Memory B cell (primary cell): ENCODE results near the gene GAPVD1.

Experiments used
- ATAC-seq: fragments of 150-1000 bp; cut with Tn5 transposase; 2 replicates; pipeline ENCODE4 v1.10.0; 2021; ENCODE audit warnings: low read depth, mild to moderate bottlenecking, moderate library complexity
- DNase-seq, 2 donors: peaks; one replicate each; pipeline ENCODE4 v3.0.0; 2022; ENCODE audit warnings: low spot score in 2 of 2
- H3K27ac Mint-ChIP-seq: one replicate; pipeline ENCODE4 v1.8.0; 2022; ENCODE audit warnings: mild to moderate bottlenecking, moderate library complexity, mixed read lengths
- H3K27me3 Mint-ChIP-seq: one replicate; pipeline ENCODE4 v1.8.0; 2022; ENCODE audit warnings: mixed read lengths
- H3K36me3 Mint-ChIP-seq: one replicate; pipeline ENCODE4 v1.8.0; 2022; ENCODE audit warnings: mild to moderate bottlenecking, mixed read lengths
- H3K4me1 Mint-ChIP-seq: one replicate; pipeline ENCODE4 v1.8.0; 2022; ENCODE audit warnings: mixed read lengths
- H3K4me3 Mint-ChIP-seq: one replicate; pipeline ENCODE4 v1.8.0; 2022; ENCODE audit warnings: mild to moderate bottlenecking, moderate library complexity, mixed read lengths
- H3K9me3 Mint-ChIP-seq: one replicate; pipeline ENCODE4 v1.8.0; 2022; ENCODE audit warnings: mixed read lengths

GAPVD1 gene

GRCh38 chr9:125356032-125356431, 94.4 kb downstream of the GAPVD1 start:
- Mint-ChIP-seq H3K36me3 (peaks cover 30% of the 10 kb centered on the region), H3K27me3 (no peaks in the 10 kb centered on the region), H3K27ac (peak overlapping the region; percentile 17), H3K9me3 (no peaks in the 10 kb centered on the region), H3K4me3 (no peak overlapping the region), H3K4me1 (no peaks in the 10 kb centered on the region)
- ATAC-seq (no peak), DNase-seq (no peak)

DNA sequence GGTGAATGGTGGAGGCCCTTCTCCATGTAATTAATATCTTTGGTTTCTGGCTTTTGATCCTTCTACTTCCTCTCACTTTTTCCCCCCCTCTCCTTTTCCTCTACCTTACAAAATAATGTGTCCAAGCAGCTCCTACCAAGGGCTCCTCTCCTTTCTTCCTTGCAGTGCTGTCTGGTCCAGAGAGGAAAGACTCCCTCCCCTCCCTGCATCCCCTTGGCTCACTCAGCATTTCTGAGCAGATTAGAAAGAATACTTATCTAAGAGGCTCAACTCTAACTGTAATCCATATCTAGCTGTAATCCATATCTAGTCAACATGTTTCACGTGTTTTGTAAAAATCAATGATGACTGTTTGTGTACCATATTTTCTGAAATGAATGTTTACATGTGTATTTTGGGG, 97.4 kb downstream of the GAPVD1 start:
- Mint-ChIP-seq H3K9me3 (no peaks in the 10 kb centered on the region), H3K27ac (peak overlapping the region; percentile 56), H3K36me3 (peaks cover 21% of the 10 kb centered on the region), H3K4me3 (no peak overlapping the region), H3K4me1 (no peaks in the 10 kb centered on the region), H3K27me3 (no peaks in the 10 kb centered on the region)
- no peak for ATAC-seq
- no peak for DNase-seq

DNA sequence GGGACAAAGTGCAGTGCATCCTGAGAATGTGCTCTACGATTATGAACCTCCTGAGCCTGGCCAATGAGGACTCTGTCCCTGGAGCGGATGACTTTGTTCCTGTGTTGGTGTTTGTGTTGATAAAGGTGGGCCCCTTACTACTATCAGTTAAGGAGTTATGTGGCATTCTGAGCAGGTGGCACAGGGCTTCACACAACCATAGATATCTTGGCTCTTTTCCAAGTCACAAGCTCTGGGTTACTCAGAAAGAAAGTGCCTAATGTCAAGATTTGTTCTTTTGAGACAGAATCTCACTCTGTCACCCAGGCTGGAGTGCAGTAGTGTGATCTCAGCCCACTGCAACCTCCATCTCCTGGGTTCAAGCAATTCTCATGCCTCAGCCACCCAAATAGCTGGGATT, 99.0 kb downstream of the GAPVD1 start:
- no peaks in the 10 kb centered on the region for H3K27me3 Mint-ChIP-seq
- H3K4me3 Mint-ChIP-seq: no peak overlapping the region
- H3K36me3 Mint-ChIP-seq: peaks cover 17% of the 10 kb centered on the region
- no peaks in the 10 kb centered on the region for H3K9me3 Mint-ChIP-seq
- DNase-seq (no peak), ATAC-seq (no peak)
- H3K4me1 Mint-ChIP-seq: no peaks in the 10 kb centered on the region
- no peak overlapping the region for H3K27ac Mint-ChIP-seq

GRCh38 chr9:125361837-125362531, 100.4 kb downstream of the GAPVD1 start:
- Mint-ChIP-seq H3K36me3 (peaks cover 12% of the 10 kb centered on the region), H3K4me1 (no peaks in the 10 kb centered on the region), H3K4me3 (no peak overlapping the region), H3K27ac (peak overlapping the region; percentile 60), H3K9me3 (no peaks in the 10 kb centered on the region), H3K27me3 (no peaks in the 10 kb centered on the region)
- DNase-seq (no peak), ATAC-seq (peak; percentile 42)

- DNase-seq (no peak), ATAC-seq (no peak)
- Mint-ChIP-seq H3K27me3 (no peaks in the 10 kb centered on the region), H3K36me3 (peaks cover 3% of the 10 kb centered on the region), H3K27ac (peak overlapping the region; percentile 31), H3K4me3 (no peak overlapping the region), H3K9me3 (no peaks in the 10 kb centered on the region), H3K4me1 (no peaks in the 10 kb centered on the region)
These were observed 105.0 kb downstream of the GAPVD1 start for GRCh38 chr9:125366676-125367075.

GRCh38 chr9:125370786-125371185, 109.2 kb downstream of the GAPVD1 start:
- DNase-seq (no peak), ATAC-seq (no peak)
- Mint-ChIP-seq H3K27me3 (no peaks in the 10 kb centered on the region), H3K4me3 (no peak overlapping the region), H3K9me3 (no peaks in the 10 kb centered on the region), H3K4me1 (no peaks in the 10 kb centered on the region), H3K27ac (no peak overlapping the region), H3K36me3 (no peaks in the 10 kb centered on the region)

DNA sequence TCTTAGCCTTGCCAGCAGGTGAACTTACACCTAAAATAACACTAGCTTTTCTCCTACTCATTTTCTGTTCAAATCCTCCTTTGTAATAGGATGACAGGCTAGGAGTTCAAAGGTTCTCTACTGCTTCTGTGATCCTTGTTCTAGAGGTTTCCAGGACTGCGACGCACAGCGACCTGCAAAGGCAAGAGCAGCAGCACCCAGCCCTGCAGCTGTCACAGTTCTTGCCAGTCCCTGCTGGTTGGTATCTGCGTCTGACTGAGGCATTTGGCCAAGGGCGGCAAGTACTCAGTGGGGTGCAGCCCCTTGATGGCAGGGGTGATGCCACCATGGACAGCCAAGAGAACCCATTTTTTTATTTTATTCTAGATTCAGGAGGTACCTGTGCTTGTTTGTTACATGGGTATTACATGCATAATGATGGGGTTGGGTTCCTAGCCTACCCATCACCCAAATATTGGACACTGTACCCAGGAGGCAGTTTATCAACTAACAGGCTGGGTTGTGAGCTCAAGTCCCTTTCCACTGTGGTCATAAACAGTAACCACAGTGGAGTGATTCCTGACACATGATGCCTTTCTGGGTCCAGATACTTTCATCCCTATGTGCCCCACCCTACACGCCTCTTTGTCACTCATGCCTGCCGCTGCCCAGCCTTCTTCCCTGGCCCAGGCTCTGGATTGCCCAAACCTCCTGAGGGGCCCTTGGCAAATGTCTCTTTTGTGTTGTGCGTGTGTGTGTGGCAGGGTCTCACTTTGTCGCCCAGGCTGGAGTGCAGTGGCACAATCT, 111.0 kb downstream of the GAPVD1 start:
- Mint-ChIP-seq H3K9me3 (no peaks in the 10 kb centered on the region), H3K27me3 (no peaks in the 10 kb centered on the region), H3K27ac (no peak overlapping the region), H3K36me3 (no peaks in the 10 kb centered on the region), H3K4me3 (no peak overlapping the region), H3K4me1 (no peaks in the 10 kb centered on the region)
- DNase-seq: no peak
- ATAC-seq: no peak

- Mint-ChIP-seq H3K36me3 (no peaks in the 10 kb centered on the region), H3K4me1 (no peaks in the 10 kb centered on the region), H3K27me3 (peaks cover 2% of the 10 kb centered on the region), H3K9me3 (no peaks in the 10 kb centered on the region), H3K27ac (no peak overlapping the region), H3K4me3 (peak overlapping the region; percentile 43)
- ATAC-seq: peak; percentile 93
- DNase-seq: peak; percentile 56 to 58
These were observed 113.0 kb downstream of the GAPVD1 start for GRCh38 chr9:125374443-125375309.

GRCh38 chr9:125375820-125376219, 114.2 kb downstream of the GAPVD1 start:
- no peak overlapping the region for H3K4me3 Mint-ChIP-seq
- no peaks in the 10 kb centered on the region for H3K36me3 Mint-ChIP-seq
- no peak overlapping the region for H3K27ac Mint-ChIP-seq
- peaks cover 2% of the 10 kb centered on the region for H3K27me3 Mint-ChIP-seq
- no peaks in the 10 kb centered on the region for H3K4me1 Mint-ChIP-seq
- no peaks in the 10 kb centered on the region for H3K9me3 Mint-ChIP-seq
- DNase-seq (no peak), ATAC-seq (no peak)

GRCh38 chr9:125376261-125377226, 114.9 kb downstream of the GAPVD1 start:
- Mint-ChIP-seq H3K36me3 (no peaks in the 10 kb centered on the region), H3K27me3 (peaks cover 2% of the 10 kb centered on the region), H3K27ac (no peak overlapping the region), H3K9me3 (no peaks in the 10 kb centered on the region), H3K4me1 (no peaks in the 10 kb centered on the region), H3K4me3 (no peak overlapping the region)
- ATAC-seq: no peak
- DNase-seq: no peak

DNA sequence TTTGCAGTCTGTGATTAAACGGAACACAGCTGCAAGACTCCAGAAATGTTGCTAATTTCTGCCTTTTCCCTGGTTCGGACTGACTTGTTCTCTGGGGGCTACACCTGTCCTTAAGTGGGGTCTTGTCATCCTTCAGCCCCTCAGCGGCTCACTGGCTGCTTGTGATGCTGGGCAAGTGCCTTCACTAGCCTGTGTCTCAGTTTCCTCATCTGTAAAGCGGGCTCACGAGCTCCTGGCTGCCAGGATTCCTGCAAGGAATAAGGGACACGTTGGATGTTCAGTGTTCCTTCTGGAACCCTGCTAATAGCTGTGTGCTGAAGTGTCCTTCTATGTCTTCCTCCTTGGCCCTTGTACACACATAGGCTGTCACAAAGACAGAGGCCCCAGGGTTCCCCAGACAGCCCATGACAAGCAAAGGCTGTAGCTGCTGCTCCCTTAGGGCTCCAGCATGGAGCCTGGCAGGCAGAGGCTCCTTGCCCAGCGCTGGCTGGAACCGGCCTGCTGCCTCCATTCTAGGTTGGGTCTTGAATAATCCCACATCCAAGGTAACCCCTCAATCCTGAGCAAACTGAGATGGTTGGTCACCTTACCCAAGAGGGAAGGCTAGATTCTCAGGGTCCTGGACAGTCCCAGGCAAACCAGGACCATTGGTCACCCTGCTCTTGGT, 116.1 kb downstream of the GAPVD1 start:
- H3K27me3 Mint-ChIP-seq: peaks cover 2% of the 10 kb centered on the region
- no peak overlapping the region for H3K4me3 Mint-ChIP-seq
- H3K9me3 Mint-ChIP-seq: no peaks in the 10 kb centered on the region
- ATAC-seq (no peak), DNase-seq (no peak)
- H3K27ac Mint-ChIP-seq: no peak overlapping the region
- no peaks in the 10 kb centered on the region for H3K36me3 Mint-ChIP-seq
- no peaks in the 10 kb centered on the region for H3K4me1 Mint-ChIP-seq

DNA sequence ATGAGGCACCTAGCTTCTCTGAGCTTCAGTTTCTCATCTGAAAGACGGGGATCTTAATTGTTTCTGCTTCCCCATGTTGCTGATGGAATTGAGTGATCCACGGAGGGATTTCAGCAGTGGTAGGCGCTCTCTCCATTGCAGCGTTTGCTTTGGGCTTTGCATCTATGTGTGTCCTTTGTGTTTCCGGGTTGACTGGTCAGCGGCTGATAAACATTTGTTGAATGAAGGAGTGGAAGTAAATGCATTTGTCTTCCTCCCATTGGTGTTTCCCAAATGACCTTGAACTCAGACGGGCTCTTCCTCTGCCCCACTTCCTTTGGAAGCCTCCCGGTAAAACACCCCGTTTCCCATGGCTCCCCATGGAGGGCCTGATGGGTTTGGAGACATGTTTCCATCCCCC, 117.2 kb downstream of the GAPVD1 start:
- H3K27ac Mint-ChIP-seq: no peak overlapping the region
- peaks cover 2% of the 10 kb centered on the region for H3K27me3 Mint-ChIP-seq
- H3K4me3 Mint-ChIP-seq: no peak overlapping the region
- DNase-seq (no peak), ATAC-seq (no peak)
- H3K4me1 Mint-ChIP-seq: no peaks in the 10 kb centered on the region
- H3K36me3 Mint-ChIP-seq: no peaks in the 10 kb centered on the region
- H3K9me3 Mint-ChIP-seq: no peaks in the 10 kb centered on the region

DNA sequence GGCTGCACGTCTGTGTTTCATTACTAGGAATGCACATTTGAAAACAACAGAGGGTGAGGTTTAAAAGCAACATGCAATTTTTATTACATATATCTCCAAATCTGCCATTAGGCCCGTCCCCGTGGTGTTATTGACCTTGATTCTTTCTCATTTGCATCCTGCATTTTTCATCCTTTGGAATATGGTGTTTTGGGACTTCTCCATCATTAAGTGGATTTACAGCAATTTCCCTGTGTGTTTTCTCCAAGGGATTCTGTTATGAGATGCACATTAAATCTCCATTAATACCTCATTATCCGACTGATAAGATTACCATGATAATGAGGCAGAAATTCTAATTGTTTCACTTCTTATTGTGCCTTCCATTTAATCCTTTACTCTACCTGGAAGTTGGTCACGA, 117.6 kb downstream of the GAPVD1 start:
- Mint-ChIP-seq H3K4me1 (no peaks in the 10 kb centered on the region), H3K27me3 (peaks cover 2% of the 10 kb centered on the region), H3K9me3 (no peaks in the 10 kb centered on the region), H3K27ac (no peak overlapping the region), H3K36me3 (no peaks in the 10 kb centered on the region), H3K4me3 (no peak overlapping the region)
- DNase-seq (no peak), ATAC-seq (no peak)
